HK-2 (cell line): ENCODE data around the gene AKR1B1.

ENCODE experiments used
- DNase-seq: peaks from one replicate; pipeline ENCODE4 v3.0.0-alpha.2; 2018; ENCODE audit not compliant: unreplicated experiment

AKR1B1 gene

DNA sequence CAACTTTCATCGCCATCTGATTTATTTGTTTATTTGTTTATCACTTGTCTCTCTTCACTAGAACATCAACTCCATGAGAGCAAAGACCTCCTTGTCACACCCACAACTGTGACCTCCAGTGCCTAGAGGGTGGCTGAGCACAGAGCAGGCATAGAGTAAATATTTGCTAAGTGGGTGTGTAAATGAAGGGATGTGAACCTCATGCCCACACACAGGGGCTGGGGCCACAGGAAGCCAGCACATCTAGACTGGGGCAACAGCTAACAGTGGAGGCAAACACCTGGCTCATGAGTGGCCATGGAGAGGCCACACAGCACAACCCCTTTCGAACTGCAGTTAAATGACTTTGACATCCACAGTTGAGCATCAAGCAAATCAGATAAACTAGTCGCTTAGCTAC lies 39.8 kb downstream of the AKR1B1 start:
- no peak for DNase-seq

DNA sequence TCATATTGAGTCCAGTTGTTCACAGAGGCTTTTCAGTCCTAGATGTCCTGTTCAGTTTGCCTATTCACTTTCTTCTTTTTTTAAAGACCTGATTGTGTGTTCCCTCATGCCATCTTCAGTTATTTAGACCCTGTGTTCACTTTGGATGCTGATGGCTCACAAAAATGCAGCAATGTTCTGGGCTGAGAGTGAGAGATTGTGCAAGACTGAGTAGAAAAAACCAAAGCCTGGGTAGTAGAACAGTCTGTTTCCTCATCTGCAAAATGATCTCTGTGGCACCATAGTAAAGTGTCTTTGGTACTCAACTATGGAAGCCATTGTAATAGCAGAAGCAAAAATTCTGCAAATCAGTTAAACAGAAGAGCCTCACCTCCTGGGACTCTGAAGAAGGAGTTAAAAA lies 43.2 kb downstream of the AKR1B1 start:
- DNase-seq = no peak

DNA sequence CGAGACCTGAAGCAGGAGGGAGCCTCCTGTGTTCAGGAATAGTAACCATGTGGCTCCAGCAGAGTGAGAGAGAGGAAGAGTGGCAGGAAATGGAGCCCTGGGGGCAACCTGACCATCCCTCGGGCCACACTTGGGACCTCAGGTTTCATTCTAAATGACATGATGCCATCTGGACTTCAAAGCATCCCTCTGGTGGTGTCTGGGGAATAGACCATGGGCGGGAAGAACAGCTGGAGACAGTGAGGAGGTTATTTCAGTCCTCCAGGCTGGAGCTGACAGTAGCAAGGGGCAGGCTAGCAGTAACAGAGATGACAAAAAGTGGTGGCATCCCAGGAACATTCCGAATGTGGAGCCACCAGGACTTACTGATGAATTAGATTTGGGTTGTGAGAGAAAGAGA lies 44.8 kb downstream of the AKR1B1 start:
- no peak for DNase-seq

DNA sequence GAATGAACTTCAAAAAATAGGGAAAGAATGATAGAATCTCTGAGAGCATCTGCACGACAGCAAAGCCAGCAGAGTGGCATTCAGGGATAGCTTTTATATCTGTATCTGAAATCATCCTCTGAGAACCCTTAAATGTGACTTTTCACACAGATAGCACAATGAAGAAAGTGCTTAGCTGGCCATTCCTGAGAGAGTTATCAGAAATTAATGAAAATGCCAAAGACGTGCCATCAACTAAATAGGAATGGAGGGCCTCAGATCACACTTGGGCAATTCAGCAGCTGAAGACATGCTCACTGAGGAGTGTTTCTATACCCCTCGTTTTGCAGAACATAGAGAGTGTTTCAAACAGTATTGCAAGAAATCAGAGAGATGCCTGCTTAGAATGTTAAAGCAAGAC lies 51.6 kb downstream of the AKR1B1 start:
- DNase-seq = no peak

DNA sequence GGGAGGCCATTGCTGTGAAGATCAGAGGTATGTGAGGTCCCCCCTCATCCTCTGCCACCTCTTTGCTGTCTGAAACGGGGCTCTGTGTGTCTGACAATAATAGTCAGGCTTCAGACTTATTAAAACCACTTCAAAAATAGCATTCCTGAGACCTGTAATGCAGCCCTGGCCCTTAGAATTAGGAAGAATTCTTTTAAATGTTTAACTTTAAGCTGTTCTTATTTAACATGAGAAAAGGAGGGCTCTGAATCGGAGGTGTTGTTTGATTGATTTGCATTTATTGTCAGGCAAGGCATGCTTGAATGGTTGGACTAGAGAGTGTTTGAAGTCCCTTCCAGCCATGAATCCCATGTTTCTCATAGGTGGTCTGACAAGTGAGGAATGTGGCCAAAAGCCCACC lies 52.5 kb downstream of the AKR1B1 start:
- DNase-seq = no peak

DNA sequence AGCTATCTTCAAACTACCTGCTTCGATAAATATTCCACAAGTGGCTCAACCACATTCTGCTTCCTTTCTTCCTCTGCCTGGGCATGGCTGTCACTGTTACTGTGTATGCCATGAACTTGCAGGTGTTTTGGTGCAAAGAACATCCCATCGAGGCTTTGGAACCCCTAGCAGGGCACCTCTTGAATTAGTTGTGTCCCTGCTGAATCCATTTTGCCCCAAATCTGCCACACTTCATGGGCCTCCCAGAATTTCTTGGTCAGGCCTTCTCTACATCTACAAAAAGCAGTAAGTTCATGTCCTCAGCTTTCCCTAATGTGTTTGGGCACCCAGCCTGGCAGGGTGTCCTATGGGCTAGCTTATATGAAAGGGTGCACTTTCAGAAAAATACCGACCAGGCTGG lies 53.6 kb downstream of the AKR1B1 start:
- no peak for DNase-seq

DNA sequence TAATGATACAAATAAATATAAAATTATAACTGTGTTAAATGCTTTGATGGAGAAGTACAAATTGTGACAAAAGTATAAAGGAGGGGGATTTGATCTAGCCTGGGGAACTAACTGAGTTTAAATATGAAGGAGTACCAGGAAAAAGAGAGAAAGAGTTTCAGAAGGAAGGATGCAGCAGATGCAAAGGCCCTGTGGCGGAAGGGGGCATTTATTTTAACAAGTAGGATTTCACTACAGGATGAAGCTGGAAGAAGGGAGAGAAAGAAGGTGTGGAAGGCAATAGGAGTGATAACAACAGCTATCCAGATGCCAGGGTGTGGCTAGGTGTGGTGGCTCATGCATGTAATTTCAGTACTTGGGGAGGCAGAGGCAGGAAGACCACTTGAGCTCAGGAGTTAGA lies 55.8 kb downstream of the AKR1B1 start:
- no peak for DNase-seq

DNA sequence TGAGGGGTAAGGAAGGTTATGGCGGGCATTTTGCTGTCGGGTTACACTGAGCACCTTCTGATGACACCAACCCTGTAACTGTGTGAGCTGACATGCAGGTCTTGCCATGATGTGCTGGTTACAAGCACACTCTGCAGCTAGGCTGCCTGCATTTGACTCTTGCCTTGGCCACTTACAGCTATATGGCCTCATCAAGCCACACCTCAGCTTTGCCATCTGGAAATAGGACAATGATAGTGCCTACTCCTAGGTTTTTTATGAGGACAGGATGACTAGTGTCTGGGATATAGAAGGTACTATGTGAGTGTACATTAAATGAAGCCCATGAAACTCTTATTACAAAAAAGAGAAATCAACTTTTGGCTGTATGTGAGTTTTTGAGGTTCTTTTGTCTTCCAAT lies 58.0 kb downstream of the AKR1B1 start:
- no peak for DNase-seq

DNA sequence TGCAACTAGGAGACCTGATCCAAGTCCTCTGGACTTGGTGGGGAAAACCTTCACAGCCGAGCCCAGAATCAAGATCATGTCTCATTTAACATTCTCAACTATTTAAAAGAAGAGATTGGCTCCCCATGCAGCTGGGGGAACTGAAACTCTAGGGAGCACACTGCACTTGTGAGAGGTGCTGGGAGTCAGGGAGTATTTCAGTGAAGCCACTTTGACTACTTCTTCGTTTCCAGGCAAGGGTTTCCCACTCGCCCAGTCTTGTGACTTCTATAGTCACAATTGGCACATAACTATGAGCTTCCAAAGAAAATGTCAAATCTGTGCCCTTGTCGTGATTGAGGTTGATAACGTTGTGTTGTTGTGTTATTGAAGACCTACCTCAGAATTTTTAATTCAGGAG lies 62.9 kb downstream of the AKR1B1 start:
- no peak for DNase-seq

DNA sequence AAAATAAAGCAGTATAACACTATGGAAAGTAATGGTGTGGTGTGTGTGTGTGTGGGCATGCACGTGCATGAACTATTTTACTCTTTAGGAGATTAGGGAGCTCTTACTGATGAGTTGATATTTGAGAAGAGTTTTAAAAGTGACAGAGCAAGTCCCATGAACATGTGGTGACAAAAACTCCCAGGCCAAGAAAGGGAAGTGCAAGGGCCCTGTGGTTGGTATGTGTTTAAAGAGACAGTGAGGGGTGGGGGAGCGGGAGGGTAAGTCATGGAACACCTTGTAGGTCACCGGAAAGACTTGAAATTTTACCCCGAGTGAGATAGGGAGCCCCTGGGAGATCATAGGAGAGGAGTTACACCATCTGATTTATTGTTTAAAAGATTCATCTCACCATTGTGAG lies 63.3 kb downstream of the AKR1B1 start:
- DNase-seq = no peak

DNA sequence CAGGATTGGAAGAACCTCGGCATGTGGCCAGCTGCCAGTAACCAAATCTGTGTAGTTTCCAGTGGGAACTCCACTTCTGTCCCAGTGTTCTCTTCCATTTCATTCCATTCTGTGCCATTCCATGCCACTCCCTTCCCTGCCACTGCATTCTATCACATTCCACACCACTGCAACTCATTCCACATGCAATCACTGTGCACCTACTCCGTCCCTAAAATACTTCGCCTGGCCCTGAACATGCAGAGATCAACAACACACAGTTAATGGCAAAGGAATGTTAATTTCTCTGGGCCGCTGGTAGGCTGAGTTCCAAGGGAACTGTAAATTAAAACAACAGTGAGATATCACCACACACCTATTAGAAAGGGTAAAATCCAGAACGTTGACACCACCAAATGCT lies 64.8 kb downstream of the AKR1B1 start:
- DNase-seq = no peak
